G401 (cell line): ENCODE results near the gene RIC3. TPM values are rescaled to one million over a fixed set of nuclear protein-coding genes. Genes with fewer than 3 reads are reported as not detected.

ENCODE experiments used
- DNase-seq: peaks from one replicate; pipeline ENCODE4 v3.0.0-alpha.2; 2015; ENCODE audit warnings: low spot score
- in situ Hi-C: cut with HindIII; loops from 2 replicates; pipeline ENCODE4 v1.10.0; 2016; ENCODE audit warnings: low sequenced_read_pairs, mixed read lengths
- total RNA-seq: library from RNA; depleted of rRNA; stranded (reverse); fragments of >200 nt; shearing (Covaris generic); gene quantifications from 2 replicates; pipeline ENCODE4 v1.2.3, GENCODE V29; 2014

RIC3 gene
- total RNA-seq, 1 experiment from 2014 or later: not detected

DNA sequence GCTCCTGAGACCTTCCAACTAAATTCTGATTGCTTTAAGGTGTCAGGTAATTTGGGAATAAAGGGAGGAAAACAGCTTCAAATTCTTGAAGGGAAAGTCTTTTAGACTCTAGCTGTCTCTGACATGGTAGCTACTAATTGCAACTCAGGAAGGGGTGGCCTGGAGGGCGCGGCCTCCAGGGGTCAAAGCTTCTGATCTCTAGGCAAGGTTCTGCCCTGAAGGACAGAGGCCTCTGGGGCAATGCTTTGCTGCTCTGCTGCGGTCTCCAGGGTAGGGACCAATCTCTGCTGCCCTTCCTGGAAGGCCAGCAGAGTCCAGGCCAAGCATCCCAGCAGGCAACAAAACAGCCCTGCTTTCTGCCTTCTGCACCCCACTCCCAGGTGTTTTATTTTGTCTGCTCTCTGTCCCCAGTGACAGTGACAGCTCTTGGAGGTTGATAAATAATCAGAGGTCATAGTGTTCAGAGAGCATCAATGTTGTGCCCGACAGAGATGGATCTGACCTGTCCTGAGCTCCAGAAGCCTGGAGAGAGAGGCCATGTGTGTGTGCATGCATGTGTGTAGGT, 89.6 kb downstream of the RIC3 start:
- in situ Hi-C loops: no loop called here

DNA sequence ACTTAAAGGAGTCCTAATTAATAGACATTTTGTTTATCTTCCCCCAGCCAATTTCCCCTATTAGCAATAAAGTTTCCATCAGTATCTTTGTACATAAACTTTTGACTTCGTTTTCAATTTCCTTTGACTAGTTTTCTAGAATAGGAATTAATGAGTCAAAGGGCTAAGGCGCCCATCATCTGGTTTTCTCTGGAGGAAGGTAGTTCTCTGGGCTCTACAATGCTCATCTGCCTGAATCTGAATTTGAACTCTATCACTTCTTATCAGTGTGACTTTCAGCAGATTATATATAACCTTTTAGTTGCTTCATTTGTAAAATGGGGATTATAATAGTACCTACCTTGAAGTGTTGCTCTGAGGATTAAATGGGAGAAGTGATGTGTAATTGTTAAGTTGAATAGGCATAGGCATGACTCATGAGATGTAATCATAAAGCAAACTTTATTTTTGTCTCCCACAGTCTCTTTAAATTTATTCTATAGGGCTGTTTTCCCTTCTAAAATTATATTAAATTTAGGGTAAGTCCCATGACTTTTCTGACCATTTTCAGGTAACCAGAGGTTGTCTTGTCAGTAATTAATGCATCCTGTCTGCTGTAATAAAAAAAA, 93.6 kb downstream of the RIC3 start:
- in situ Hi-C loops: no loop called here

More for the DNA sequence above, 89.6 kb downstream of the RIC3 start:
- no peak for DNase-seq

DNA sequence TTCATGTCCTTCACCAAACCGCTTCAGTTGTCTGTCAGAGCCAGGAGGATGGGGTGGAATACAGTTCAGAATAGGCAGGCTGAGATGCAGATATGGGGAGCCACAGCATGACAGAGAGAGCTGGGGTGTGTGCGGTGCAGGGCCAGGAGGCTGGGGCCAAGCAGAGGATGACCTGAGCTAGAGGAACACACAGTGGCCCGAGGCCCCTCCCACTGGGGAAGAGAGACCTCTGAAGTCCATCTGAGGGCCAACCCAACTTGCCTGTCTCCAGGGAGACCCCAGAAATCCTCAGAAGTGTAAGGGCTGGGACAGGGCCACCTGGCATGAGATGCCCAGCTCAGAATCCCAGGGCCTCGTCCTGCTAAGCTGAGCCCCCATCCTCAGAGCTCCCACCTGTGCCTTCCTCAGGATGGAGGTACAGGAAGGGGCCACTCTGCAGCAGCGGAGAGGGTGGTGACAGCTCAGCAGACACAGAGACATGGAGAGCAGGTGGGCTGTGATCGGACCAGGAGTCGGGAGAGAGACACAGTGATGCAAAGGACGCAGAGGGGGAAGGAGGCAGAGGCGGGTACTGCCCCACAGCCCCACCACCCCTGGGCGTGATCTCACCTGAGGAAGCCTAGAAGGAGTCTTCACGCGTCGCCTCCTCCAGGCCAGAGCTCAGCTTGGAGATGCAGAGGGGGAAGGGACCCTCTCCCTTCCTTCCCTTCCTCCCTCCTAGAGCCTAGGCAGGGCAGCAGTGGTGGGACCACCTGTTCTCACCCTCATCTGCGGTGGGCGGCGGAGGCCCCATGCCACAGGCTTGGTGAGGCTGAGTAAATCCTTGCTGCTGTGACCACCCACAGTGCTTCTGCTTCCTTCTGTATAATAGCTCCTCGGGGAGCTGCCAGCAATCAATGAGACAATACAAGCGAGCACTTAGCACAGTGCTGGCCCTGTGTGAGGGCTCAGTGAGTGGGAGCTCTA, 96.9 kb downstream of the RIC3 start:
- in situ Hi-C loops: no loop called here
- DNase-seq: no peak

More for the DNA sequence above, 93.6 kb downstream of the RIC3 start:
- DNase-seq: no peak

DNA sequence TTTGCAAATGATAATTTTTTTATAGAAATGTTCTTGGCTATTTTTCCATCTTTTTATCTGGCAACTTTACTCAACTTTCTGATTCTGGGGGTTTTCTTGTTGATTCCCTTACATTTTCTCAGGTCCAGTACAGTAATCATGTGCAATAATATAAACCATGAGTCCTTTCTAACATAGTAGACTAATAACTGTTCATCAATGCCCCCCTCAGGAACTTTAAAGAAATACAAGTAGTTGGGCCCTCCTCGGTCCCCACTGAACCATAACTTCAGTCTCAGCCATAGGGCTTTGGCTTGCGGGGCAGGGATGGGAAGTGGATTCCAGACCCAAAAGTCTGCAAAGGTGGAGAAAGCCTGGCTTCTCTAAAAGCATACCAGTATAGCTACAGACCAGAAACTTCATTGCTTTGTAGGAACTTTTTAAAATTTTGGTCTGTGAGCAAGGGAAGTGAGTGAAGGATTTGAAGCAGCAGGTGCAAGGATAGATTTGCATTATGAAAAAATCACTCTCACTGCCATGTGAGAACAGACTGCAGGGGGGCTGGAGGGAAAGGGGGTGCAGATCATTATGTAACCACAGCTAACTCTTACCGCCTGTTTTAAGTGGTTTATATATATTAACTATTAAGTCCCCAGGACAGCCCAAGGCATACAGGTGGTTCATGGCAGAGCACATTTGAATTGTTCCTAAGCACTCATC, 98.3 kb downstream of the RIC3 start:
- no peak for DNase-seq
- in situ Hi-C loops: no loop called here

DNA sequence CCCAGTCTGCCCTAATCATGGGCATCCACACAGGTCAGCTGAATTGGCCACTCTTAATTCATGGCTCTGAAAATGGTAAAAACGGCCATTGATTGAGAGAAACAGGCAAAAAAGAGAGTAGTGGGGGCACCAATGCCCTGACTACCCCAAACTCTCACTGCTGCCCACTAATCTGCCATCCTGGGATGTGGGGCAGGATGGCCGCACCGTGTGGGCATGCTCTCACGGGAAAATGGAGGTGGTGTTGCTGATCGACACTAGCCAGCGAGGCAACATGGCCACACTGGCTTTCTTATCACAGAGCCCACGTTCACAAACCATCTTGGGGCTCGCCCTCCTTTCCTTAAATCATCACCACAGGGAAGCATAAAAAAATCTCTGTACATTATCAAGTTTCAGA, 99.1 kb downstream of the RIC3 start:
- in situ Hi-C loops: no loop called here
- no peak for DNase-seq

DNA sequence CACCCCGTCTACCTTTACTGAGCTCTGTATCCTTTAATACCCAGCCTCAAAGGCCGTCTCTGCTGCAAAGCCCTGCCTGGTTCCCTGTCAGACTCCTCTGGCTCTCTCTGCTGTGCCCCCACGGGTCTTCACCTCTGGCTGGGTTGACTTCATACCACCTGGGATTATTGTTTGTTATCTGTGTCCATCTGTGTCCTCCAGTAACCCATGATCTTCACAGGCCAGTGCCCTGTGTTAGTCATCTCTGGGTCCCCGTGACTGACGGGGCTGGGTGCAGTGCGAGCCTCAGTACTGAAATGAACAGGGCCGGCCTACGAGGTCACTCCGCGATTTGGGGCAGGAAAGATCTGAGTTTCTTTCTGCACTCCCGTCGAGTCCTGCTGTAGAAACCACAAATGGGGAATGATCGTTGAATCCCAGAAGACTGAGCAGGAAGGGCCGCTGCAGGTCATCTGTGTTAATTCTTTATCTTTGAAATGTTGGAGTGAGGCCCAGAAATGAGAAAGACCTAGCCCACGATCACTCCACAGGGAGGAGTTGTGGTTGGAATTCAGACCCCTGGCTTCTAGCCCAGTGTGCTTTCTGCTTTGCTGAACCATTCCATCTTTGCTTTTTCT, 100.1 kb downstream of the RIC3 start:
- DNase-seq: no peak
- in situ Hi-C loops: no loop called here

DNA sequence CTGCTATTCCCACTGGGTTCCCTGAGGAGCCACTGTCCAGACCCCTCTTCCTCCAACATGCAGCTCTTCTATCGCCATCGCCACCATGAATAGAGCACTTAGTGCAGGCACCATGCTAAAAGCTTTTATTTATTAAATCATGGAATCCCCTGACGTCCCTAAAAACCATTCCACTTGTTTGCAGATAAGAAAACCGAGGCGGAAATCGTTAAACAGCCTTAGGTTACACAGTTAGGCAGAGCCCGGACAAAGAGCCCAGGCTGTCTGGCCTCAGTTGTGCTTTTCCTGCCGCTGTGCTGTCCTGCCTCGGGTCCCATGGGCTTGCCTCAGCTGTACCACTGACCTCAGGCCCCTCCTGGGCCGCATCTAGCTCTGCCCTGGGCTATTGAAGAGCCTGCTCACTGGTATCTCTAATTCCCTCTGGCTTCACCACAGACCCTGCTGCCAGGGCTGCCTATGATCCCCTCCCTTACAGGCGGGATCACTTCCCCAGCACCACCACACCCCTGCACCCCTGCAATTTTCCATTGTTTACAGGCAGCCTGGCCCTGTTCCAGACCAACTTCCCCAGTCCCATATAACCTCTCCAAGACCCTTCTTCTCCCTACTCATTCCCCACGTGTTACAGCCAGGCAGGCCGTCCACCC, 100.8 kb downstream of the RIC3 start:
- in situ Hi-C loops: no loop called here
- DNase-seq: no peak

DNA sequence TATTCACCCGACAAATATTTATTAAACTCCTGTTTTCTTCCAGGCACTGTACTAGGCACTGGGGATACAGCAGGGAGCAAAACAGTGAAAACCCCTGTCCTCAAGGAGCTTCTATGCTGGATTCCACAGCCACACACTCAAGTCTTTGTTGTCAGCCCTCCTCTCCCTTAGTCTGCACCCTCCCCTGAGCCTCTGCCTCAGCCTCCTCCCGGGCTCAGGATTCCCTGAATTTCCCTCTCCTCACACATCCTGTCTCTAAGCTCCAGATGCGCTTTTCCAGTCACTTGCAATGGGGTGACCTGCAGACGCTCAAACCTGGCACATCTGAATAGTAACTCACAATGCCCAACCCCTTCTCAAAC, 101.3 kb downstream of the RIC3 start:
- in situ Hi-C loops: no loop called here
- DNase-seq: no peak

DNA sequence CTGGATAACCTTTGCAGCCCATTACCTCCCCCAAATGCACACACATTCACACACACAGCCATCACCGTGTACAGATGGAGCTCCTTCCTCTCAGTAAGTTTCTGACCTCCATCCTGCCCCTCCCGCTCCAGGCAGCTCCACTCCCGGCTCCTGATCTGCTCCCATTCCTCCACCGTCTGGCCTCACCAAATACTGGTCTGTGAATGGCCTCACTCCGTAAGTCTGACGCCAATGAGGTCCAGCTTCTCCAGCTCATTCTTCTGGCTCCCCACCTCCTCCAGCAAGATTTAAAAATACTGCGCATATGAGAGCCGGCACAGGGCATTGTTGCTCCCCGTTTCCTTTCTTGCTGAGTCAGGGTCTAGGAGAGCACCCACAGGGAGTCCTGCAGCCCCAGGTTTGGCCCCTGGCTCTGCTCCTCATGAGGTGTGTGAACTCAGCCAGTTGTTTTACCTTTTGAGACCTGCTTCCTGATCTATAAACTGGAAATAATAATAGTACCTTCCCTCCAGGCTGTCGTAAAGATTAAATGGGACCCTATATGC, 101.8 kb downstream of the RIC3 start:
- no peak for DNase-seq
- in situ Hi-C loops: no loop called here

DNA sequence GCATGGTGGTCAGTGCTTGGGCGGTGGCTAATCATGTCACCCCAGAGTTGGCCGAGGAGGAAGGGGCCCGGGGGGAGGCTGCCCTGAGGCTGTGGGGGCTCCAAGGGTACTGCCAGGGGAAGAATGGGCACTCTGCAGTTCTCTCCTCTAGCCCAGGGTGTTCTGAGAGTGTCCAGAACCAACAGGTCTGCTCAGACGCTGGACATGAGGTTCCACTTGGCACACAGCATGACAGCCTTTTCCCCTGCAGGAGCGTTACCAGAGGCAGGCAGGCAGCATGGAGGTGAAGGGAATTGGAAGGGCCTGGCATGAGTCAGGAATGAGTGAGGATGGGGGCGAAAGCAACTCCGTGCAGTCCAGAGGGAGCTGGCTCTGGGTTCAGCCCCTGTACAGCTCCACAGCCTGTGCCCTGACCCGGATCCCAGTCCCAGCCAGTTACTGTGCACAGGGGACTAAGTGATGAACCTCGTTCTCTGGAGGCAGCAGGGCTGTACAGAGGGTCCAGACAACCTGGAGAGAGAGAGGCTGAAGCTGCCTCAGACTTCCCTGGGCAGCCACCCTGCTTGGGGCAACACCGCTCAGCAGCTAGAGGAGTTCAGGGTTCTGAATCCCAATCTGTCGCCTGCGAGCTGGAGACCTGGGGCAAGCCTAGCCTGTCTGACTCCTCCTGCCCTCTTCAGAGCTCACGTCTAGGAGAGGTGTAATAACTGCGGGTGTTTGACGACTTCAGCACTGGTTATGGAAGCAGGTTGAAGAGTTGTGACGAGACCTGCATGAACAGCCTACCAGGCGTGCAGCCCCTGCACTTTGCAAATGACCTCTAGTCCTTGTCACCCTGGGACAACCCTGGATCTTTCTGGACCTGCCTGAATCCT, 102.6 kb downstream of the RIC3 start:
- no peak for DNase-seq
- in situ Hi-C loops: no loop called here

DNA sequence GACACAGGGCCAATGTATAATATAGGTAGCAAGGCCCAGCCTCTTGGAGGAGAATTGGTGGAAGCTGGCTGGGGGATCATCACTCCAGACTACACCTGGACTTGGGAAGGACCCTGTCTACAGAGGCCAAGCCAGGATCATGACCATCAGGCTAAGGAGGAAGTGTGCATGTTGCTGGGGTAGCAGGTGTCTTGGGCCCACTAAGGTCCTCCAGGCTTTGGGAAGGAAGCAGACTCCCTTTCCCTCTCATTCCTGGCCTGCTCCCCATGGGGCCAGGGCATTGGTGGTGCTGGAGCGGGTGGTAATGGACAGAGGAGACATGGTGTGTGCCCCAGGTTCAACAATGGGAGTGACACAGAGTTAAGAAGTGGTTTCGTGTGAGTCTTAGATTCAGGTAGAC, 103.8 kb downstream of the RIC3 start:
- in situ Hi-C loops: no loop called here
- no peak for DNase-seq

DNA sequence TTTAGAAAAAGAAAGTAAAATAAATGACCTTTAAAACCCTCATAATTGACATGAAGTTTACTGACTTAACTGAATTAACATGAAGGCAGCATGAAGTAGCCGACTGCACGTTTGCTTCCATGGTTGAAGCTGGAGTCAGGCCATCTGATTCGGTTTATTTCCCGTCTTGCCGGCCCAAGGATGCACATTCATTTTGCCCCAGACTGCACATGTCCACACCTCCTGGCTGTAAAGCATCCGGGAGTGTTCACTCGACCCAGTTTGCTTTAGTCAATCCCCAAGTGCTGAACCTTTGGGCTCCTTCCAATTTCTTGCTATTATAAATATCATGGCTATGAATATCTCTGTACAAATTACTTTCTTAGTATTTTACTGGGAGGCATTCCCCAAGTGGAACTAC, 105.5 kb downstream of the RIC3 start:
- in situ Hi-C loops: no loop called here
- DNase-seq: no peak

DNA sequence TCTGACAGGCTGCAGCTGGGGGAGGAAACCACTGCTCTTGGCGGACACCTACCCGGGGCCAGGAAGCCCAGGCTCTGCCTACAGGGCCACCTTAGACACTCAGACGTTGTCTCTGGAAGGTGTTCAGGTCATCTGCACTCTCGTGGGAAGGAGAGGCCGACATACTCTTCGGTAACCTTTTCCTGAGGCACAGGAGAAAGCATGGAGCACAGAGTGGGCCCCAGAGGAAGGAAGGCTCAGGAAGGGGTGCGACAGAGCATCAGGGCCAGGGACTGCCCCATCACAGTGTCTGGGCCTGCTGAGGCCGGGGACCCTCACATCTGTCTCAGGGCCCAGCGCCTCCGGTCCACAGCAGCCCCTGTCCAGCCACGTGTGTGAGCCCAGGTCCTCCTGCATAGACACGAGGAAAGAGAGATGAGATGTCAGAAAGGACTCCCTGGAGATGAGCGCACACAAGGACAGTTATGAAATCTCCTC, 106.0 kb downstream of the RIC3 start:
- DNase-seq: no peak

DNA sequence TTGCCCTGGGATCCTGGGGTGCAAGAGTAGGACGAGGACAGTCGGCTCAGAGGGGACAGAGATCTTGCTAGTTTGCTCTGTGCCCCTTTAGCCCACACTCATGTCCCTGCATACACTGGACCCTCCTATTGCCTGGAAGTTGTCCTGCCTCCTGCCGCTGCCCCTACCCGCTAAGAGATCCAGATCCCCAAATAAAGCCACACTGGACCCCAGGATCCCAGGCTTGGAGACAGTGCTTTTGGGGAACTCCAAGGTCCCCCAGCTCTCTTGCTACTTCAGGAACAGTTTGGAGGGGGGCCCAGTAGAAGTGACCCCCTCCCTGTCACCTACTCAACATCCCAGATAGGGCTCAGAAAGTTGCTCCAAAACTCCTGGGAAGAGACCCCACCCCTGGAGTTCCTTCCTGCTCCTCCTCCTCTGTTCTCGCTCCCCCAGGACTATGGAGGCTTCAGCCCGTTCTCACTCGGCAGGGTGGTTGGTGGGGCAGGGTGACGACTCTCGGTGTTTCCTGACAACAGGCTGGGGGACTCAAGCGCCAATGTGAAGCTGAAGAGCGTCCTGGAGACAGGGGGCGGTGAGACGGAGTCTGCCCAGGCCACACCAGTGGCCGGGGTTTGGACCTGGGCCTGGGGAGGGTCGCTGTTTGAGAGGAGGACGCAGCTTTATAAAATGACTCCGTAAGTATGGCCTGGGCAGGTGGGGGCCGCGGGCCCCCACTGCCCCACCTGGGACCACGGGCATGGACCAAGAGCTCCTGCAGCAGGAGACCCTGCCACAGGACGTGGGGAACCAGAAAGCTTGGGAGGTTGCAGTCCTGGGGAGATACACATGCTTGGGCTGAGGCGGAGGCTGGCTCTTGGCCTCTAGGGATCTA, 107.0 kb downstream of the RIC3 start:
- in situ Hi-C loops: no loop called here
- no peak for DNase-seq

More for the DNA sequence above, 106.0 kb downstream of the RIC3 start:
- in situ Hi-C loops: no loop called here

DNA sequence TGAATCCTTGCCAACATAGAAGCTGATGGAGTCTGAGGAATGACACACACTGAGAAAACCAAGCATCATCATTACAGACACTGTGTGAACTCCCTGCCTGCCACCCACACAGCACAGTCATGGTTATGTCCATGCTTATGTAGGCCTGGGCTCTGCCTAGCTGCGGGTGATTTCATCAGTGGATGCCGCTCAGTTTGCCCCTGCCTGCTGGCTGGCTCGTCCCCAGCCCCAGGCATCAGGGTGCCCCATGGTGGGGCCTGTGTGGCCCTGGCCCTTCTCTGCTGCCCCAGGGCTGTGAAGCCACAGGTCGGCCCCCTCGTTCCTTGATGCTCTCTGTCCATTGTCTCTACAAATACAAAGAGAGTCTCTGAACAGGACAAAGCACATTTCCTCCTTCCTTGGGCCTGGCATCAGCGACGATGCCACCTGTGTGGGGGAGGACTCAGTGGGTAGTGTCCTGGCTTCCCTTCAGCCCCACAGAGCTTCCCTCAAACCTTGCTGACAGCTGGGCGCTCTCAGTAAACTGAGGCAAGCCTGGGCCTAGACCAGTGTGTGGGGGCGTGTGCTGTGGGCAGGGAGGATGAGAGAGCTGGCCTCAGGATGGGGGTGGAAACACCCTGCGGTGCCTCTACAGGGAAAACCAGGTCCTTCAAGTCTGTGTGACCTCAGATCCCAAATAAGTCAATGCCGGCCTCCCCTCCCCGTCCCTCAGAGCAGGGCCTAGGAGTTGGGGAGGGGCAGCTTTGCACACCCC, 107.8 kb downstream of the RIC3 start:
- in situ Hi-C loops: no loop called here
- no peak for DNase-seq

DNA sequence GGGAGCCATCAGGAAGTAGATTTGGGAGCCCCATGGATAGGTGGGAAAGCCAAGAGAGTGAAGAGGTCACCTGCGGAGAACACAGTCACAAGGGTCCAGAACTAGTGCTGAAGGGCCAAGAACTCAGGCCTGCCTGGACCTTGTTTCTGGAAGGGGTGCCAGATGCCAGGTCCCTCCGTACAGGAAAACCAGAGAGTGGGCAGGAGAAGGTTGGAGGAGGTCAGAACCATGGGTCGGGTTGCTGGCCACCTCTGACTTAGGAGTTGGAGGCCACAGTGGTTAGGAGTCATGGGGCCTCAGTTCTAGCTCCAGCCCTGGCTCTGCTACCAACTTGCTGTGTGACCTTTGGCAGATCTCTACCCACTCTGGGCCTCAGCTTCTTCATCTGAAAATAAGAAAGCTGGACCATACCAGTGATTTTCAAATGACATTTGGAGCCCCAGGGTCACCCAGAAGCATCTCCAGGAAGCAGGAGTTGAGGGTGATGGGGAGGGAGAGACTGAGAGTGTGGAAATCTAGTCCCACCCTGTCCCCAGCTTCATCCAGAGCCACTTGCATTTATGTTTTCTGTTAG, 108.6 kb downstream of the RIC3 start:
- in situ Hi-C loops: no loop called here
- no peak for DNase-seq
